ENCODE results near the gene ETS2.

Gene ETS2

DNA sequence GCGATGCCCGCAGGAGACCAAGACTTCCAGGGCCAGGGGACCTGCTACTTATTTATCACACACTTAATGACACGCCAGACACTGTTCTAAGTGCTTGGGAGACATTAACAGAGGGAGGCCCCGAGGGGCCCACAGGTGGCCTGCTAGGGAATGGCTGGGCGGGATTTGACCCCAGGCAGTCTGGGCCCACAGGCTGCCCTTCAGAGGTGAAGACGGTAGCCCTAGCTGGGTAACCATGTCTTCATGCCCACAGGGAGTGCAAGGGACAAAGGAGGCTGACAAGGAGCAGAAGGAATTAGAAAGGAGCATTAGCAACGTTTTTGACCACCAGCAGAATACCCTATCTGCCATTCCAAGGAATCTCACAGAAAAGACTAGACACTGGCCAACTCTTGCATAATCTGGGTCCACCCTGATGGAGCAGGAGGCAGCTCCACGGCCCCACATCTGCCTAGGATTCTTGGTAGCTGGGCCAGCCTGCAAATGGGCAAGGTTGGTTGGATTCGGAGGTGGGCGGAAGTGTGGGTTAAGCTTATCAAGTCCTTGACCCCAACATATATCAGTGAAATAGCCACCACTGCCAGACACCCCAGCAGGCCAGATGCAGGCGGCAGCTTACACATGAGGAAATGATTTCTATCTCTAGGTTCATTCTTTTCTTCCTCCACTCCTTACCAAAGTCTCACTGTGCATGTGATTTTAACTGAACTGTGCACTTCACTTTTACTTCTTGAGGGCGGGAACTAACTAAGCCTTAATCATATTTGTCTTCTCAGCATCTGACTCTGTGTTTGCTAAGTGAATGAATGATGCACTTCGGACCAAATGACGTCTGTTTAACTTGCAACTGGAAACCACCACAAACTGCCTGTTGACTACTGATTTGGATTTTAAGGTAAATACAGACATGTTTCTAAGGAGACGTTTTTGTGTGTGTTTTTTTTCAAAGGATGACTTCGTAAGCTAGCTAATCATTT is 3.4 kb upstream of the ETS2 start:
- no peak for DNase-seq

DNA sequence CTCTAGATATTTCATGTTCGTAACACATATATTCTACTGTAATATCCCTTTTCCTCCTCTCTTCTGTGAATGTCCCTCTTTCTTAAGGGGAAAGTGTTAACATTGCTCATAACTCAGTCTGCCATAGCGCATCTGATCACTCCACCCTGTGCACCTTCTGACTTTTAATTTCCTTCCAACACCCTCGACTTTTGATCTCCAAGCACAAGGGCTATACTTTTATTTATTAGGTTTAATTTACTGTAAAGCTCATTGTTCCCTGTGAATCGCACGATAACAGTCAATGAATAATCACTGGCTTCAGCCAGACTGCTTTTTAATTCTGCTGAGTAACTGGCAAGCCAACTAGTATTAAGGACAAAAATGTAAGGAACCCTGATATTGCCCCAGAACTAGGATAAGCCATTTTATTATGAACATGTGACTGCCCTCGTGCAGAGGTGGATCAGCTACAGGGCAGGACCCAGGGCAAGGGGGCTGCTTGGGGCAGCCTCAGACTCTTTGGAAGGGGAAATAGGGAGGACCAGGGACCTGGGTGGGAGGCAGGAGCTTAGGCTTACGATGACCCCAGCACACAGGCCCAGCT is 2.6 kb upstream of the ETS2 start:
- DNase-seq: no peak

DNA sequence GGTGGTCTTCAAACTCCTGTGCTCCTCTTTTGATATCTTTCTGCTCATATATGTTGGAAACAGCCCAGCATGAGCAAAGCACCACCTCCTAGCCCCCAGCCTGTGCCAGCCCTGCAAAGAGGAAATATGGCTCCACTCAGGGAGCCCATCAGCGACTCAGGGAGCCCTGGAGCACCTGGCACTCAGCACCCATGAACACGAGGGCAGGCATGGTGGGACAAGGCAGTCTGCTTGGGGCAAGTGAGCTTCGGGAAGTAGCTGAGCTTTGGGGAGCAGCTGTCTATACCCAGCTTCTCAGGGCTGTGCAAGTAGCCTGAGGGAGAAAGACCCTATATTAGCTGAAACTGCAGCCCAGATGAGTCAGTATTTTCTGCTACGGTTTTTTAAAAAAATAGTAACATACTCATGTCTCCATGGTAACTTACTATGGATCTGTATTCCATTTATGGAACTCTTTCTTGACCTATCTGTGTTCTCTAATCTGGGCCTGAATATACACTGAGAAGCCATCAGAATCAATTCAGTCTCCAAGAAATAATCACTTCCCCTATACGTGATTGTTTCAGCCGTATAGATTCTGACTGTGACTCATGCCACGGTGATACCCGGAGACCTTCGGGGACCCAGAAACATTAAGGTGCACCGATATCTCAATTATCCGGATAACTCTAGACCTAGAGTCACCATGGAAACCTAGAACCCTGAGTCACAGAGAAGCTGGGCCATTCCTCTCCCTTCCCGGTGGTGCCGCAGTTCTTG is 1.5 kb upstream of the ETS2 start:
- DNase-seq: peak in 1 of 2 donors; percentile 41

DNA sequence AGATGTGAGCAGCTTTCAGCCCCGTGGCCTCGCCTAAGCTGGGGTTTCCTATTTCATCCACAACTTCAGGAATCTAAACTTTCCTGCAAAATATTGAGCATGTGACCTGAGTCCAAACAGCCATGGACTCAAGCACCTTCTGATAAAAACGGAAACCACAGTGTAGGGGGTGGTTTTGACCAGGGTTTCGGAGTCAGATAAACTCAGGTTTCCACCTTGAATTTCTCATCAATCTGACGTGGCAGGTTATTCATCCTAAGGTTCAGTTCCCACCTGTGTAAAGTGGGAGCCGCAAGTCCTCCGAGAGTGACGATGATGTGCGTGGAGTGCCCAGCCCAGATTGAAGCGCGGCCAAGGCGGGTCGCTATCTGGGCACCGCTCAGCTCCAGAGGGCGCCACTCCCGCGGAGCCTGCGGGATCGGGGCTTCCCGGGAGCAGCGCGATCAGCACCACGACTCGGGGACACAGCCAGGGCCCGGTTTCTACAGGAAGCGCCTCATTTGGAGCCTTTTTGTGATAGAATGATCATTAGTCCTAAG is 871 bp upstream of the ETS2 start:
- DNase-seq: peak; percentile 31 to 62

DNA sequence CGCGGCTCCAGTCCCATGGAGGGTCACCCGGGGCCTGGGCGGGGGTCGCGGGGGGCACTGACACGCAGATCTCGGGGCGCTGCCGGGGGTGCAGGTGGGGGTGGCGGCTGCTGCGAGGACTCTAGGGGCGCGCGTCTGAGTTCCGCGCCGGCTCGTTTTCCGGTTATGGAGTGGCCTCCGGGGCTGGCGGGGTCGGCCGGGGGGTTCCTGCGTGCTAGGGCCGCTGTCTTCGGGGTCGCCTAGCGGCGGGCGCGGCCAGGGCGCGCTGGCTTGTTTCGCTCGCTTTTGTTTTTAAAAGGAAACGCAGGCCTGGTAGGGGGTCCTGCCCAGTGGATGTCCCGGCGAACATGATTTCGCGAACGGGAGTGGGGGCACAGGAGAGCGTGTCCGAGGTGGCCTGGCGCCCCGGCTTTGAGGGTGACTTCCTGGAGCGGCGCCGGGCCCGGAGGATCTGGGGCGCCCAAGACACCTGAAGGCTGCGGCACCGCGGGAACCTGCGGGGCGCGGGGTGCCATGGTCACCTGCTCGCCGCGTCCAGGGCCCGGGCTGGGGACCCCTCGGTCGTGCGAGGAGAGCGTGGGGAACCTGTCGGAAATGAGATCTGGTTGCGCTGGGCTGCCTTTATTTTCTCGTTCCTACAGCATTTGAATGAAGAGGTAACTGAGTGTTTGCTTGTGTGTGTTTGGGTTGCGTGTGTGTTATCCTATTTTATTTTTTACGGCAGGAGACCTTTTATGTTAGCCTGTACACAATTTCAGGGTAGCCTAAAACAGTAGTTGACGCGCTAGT is 618 bp downstream of the ETS2 start:
- no peak for DNase-seq

DNA sequence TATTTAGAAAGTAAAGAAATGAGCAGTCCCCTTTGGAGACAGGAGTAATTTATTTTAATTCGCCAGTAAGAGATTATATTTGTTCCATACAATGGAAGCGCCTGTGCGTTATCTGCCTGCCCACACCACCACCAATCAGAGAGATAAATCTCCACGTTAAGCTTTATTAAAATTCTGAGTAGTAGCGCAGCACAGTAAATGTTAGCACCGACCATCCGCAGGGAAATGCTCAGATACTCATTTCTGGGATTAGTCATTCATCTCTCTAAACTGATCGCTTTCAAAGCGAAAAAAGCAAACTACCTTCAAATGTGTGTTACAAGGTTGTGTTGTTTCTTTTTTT is 1.2 kb downstream of the ETS2 start:
- no peak for DNase-seq

DNA sequence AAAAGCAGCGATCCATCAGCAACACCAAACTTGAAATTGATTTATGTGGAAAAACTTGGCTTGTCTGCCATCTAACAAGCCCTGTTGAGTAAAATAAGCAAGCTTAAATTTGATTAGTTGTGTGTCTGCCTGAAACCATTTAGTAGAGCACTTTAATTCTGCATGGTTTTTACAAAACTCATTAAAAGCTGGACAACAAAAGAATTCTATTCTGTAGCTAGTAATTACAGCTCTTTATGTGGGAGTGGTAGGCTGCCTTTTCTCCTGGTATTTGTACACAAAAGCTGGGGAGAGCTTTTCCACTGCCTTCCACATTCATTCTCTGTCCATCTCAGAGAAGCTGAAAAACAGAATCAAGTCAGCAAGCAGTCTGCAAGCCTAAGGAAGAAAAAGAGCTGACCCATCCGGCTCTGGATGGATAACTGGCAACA is 1.7 kb downstream of the ETS2 start:
- no peak for DNase-seq

DNA sequence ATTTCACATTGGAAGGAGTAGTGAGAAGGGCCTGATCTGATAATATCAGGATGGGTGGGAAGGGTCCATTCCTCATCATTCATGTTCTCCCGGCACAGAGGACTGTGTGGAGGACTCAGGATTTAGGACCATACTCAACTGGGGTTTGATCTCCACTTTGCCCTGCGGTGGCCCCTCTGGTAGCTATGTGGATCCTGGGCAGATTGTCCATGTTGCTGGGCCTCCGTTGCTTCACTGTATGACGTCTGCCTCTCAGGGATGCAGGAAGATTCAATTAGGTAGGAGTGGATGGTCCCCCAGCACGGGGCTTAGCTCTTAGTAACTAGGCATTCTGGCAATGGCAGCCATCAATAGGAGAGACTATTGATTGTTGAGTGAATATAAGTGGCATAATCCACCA is 2.3 kb downstream of the ETS2 start:
- DNase-seq: no peak

DNA sequence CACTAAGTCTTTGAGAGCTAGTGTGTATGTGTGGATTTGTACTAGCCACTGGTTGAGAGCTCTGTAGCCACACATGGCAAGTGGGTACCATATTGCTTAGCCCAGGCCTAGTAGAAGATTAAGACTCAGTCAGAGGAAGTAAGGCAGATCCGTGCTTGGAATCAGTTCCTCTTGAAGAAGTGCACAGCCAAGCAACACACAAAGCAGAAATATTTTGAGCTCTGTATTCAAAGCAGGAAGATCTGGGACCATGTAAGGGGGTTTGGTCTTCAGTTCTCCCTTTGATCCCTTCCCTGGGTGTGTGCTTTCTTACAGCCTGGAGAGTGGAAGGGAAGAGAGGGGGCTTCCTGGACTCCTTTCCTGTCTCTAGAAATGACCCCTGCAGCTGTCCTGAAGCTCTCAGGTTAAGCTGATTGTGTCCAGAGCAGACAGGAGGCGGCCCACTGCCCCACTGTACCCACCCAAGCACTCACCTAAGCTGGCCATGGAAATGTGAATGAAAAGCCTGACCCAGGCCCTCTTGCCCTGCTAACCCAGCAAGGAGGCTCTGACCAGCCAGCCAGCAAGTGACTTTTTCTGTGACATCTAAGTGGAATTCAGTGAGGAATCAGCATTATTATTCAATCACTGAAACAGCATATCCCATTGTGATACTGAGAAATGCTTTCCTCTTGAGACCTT is 3.6 kb downstream of the ETS2 start:
- DNase-seq: peak; percentile 75 to 80

DNA sequence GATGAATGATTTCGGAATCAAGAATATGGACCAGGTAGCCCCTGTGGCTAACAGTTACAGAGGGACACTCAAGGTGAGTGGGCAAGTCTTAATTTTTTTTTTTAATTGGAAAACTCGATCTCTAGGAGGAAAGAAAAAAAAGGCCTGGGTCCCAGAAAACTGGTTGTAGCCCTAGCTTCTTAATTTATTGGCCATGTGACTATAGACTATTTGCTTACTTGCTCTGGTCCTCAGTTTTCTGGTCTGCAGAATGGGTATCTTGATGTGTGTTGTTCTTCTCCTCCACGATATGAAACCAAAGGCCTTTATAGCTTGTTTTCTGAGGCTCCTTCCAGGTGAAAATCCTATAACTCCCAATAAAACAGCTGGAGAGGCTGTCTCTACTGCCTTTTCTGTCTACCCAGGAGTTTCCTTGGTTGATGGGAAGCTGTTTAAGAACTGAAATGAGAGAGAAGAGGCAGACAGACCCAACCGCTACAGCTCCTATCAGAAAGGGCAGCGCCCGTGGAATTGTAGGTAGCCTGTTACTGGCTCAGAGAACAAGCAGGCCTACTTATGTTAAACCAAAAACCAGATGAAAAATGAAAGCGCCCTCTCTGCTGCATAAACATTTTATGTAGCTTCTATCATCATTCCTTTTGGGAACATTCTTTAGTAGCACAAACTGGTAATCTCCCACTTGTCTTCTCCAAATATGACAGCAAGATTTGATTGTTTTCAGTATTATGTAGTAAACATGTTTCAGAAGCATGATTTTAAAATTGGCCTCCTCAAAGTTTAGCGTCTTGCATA is 4.5 kb downstream of the ETS2 start:
- no peak for DNase-seq

DNA sequence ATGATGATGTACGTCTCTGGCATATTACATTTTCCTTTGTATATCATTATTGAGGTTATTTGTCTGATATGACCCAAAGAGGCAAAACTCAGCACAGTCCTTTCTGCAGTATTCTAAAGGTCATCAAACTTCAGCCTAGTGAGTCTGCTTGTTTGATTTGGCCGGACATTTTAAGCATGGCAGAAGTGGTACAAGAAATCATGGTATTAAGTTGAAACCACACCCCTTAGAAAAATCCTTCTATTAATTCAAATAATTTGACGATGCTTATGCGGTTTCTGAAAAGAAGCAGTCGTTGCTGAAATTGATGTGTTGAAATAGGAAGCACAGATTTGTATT is 5.1 kb downstream of the ETS2 start:
- DNase-seq: no peak

DNA sequence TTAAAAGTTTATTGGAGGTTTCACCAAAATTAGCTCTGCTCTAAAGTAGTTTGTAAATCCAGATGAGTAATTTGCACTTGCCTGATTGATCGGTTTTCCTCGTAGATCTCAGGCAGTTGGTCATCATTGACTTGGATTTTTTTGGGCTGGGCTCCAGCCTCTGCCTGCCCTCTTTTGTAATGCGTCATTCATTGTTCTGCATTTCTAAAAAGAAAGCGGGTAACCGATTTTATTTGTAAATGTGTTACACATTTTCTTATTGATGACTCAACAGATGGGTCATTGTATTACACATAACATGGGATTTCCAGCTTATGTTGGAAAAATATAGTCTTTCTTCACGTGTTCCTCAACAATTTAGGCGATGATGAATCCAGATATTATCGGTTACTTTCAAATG is 5.5 kb downstream of the ETS2 start:
- peak; percentile 53 to 69 for DNase-seq

DNA sequence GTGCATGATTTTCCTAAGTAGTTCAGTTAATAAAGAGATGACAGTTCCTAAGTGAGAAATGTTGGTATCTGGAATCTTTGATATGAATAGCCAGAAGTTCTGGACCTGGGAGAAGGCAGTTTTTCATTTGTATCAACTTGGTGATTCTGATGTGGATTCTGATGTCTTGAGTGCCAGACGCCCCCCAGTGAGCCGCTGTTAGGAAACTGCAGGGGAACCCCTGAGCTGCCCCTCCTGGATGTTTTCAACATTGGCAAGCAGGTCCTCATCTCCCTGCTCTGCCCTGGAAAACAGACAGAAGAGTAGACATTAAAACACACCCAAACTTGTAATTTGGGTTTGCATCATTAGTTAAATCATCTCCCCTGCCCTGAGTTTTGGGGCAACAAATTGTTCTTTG is 7.4 kb downstream of the ETS2 start:
- no peak for DNase-seq

DNA sequence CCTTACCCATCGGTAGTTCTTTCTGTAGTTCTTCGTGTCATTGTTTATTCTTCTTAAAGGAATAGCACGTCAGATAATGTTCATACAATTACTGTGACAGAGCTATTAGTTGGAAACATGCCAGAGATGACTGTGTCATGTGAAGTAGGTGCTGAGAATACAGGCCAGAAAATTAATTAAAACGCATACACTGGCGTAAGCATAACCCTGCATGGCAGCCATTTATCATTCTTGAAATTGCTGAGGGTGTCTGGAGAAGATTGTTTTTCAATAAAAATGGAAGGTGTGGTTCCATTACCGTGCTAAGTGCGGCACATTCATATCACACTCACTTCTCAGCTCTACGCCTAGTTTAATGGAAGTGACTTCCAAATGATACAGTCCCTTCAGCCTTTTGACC is 7.8 kb downstream of the ETS2 start:
- DNase-seq: no peak

DNA sequence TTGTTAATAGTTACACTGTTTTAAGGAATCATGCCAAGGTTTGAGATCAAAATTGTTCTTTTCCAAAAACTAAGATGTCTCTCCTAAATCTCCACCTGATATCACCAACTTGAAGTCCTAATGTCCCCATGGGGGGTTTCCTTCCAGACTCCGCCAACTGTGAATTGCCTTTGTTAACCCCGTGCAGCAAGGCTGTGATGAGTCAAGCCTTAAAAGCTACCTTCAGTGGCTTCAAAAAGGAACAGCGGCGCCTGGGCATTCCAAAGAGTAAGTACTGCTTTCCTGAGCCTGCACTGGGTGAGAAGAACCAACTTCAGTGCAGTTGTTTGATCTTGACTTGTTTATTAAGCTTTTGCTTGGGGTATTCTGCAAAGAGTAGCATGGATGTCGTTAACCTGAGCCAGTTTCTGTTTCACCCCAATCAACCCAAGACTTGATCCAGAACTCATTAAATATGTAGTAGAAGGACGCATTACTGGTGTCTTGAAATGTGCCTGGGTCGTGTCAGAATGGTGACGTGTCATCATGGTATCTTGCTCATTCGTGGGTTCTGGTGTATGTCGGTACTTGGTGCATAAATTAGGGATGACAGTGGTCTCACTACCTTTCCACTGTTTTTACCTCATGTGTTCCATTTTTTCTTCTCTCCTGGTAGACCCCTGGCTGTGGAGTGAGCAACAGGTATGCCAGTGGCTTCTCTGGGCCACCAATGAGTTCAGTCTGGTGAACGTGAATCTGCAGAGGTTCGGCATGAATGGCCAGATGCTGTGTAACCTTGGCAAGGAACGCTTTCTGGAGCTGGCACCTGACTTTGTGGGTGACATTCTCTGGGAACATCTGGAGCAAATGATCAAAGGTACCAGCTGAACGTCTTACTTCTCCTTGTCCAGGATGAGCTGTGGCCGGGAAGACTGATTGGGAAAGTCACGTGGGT is 8.7 kb downstream of the ETS2 start:
- DNase-seq: no peak

DNA sequence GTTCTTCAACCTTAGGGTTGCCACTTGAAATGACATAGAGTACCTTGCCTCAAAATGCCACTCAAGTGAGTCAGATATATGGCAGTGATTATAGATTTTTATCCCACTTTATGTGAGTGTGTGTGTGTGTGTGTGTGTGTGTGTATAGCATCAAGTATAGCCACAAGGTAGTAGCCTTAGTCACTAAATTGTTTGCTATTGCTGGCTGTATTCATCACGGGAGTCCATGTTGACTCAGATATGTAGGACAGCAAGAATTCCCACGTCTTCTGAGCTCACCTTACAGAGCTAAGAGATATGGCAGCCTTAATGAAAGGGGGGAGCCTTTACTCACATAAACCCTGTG is 9.3 kb downstream of the ETS2 start:
- DNase-seq: no peak

DNA sequence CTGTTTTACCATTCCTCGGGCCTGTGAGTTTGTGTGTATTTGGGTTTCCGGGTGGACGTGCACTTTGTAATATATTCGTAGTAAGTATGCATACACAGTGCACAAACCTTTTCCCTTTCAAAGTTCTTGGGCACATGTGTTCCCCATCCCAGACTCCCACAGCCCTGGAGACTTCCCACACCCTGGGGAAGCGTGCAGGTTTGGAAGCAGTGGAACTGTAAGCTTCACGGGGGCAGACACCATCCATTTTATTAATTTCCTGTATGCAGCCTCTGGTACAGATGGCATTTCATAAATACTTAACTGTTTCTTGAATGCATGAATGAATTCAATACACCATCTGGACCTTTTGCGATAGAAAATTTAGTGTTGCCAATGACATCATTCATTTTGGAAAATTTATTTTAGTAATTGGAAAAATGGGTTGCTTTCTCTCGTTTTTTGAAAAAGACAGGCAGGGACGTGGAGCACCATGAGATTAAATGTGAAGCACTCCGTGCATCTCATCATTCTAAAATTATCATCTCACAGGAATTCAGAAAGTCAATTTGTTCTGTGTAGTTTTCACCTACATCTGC is 10.8 kb downstream of the ETS2 start:
- DNase-seq: no peak

DNA sequence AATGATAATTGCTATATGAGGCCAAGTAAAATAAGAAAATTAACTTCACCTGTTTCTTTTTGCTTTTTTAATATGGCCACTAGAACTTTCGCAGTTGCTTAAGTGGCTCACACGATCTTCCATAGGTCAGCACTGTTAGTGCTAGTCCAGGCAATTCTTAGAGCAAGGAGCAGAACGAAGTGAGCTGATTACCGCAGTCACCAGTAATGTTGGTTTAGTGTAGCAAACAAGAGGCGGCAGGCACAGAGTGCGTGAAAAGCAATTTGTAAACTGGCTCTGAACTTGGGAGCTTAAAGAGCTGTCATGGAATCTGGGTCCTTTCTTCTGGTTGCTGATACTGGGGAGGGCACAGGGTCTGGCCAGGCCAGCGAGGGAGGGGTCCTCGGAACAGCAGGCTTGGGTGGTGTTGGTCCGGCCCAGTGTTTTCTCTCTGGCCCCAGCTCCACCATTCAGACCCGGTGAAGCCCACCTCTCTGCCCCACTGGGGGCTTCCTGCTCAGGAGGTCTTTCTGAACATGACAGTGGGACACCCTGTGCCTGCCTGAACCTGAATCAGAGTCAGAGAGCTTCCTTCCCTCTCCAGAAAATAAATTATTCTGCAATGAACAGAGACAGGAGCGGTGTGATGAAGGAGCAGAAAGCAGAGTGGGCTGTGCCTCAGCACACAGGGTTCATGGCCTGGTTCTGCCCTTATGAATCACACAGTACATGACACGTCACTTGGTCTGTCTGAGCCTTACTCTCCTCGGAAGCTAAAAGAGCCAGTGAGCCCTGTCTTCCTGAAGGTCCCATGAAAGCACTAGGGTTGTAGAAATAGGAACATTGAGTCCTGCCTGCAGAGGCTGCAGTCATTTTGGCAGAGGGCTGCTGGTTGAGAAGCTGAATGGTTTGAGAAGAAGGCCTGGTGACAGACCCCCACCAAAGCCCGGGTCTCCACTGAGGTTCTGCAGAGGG is 11.9 kb downstream of the ETS2 start:
- peak; percentile 71 to 88 for DNase-seq
